Retinal pigment epithelial cell (primary cell): ENCODE measurements around the gene CEP20.

Source experiments
- DNase-seq: peaks from one replicate; pipeline ENCODE4 v3.0.0-alpha.2; 2010; ENCODE audit warnings: low read depth
- H3K4me3 ChIP-seq: 2 replicates; pipeline ENCODE4 v1.5.1; 2011; ENCODE audit warnings: mild to moderate bottlenecking, low read length, control low read depth, moderate library complexity
- TF ChIP-seq, protein P1 (sequence below): conservative IDR thresholded peaks from 2 replicates; pipeline ENCODE4 v1.5.1; 2011; ENCODE audit warnings: low read depth, low read length, control low read depth, inconsistent platforms

CEP20 gene

DNA sequence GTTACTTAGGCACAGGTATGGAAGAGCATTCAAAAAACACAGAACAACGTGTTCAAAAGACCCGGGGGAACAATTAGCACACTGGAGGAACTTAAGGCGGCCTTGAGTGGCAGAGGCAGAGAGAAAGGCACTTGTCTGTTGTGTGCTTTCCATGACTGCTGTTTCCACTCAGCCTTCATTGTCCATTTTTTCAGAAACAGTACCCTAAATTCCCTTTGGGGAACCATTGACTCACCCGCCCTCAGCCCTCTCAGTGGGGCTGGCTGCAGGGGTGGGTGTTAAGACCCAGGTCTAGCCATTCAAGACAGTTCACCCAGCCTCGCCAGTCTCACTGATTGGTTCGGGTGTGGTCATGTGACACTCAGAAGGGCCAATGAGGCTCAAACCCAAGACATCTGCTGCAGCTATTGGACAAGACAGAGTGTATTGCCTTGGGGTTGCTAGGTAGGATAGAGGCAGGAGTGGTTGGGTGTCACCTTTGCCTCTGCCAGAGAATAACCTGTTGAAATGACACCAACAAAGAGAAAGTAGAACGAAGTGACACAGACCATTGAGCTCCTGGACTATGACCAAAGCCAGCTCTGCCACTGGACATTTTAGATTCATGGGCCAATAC lies 19.6 kb upstream of the CEP20 start:
- DNase-seq, result no peak
- TF ChIP-seq, protein P1, sequence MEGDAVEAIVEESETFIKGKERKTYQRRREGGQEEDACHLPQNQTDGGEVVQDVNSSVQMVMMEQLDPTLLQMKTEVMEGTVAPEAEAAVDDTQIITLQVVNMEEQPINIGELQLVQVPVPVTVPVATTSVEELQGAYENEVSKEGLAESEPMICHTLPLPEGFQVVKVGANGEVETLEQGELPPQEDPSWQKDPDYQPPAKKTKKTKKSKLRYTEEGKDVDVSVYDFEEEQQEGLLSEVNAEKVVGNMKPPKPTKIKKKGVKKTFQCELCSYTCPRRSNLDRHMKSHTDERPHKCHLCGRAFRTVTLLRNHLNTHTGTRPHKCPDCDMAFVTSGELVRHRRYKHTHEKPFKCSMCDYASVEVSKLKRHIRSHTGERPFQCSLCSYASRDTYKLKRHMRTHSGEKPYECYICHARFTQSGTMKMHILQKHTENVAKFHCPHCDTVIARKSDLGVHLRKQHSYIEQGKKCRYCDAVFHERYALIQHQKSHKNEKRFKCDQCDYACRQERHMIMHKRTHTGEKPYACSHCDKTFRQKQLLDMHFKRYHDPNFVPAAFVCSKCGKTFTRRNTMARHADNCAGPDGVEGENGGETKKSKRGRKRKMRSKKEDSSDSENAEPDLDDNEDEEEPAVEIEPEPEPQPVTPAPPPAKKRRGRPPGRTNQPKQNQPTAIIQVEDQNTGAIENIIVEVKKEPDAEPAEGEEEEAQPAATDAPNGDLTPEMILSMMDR, result no peak
- H3K4me3 ChIP-seq, result no peak overlapping the region

DNA sequence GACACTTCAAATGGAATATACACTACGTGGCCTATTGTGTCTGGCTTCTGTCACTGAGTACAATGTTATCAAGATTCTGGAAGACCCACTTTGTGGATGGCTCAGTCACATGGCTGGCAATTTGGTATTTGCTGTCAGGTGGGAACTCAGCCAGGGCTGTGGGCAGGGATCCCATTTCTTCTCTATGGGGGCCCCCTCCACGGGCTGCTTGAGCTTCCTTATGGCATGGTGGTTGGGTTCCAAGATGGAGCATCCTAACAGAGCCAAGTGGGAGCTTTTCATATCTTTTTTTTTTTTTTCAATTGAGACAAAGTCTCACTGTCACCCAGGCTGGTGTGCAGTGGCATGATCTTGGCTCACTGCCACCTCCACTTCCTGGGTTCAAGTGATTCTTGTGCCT lies 18.0 kb upstream of the CEP20 start:
- DNase-seq, result no peak
- TF ChIP-seq, protein P1, result no peak
- no peak overlapping the region for H3K4me3 ChIP-seq

DNA sequence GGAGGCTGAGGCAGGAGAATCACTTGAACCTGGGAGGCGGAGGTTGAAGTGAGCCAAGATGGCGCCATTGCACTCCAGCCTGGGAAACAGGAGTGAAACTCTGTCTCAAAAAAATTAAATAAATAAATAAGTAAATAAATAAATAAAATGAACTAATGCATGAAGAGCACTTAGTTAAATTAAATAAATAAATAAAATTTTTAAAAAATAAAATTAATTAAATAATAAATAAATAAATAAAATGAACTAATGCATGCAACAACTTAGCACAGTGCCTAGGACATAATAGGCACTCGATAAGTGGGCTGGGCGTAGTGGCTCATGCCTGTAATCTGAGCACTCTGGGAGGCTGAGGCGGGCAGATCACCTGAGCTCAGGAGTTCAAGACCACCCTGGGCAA lies 15.6 kb upstream of the CEP20 start:
- DNase-seq, result no peak
- no peak overlapping the region for H3K4me3 ChIP-seq
- TF ChIP-seq, protein P1, result no peak

DNA sequence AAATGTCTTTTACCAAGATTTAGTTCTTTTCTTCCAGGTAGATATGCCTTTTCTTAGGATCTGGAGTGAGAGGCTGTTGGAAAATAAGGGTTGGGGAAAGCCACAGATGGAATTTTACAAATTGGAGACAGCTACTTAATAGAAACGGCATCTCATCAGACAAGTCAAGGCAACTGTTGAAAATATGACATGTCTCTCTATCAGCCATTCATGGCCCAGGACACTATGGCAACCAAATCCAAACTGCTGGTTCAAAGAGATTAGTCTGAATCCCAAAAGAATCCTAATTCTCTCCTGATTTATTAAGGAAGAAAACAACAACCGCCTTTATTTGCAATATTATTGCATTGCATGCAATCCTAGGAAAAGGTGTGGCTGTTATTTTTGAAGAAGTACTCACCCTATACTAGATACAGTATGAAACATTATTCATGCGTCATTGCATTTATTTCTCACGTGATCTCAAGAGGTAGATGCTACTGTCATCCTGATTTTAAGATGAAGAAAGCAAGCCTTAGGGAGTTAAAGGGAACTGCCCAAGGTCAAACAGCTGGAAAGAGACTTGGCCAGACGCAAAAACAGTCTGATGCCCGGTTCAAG lies 12.6 kb upstream of the CEP20 start:
- no peak overlapping the region for H3K4me3 ChIP-seq
- TF ChIP-seq, protein P1, result no peak
- no peak for DNase-seq

DNA sequence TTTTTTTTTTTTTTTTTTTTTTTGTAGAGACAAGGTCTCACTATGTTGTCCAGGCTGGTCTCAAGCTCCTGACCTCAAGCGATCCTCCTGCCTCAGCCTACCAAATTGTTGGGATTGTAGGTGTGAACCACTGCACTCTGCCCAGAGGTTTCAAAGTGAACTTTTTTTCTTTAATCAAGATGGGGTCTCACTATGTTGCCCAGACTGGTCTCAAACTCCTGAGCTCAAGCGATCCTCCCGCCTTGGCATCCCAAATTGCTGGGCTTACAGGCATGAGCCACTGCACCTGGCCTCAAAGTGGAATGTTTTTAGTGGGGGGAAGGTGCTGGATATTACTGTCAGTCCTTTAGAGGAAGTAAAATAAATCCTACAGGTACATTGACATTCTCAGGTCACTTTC lies 12.0 kb upstream of the CEP20 start:
- DNase-seq, result no peak
- H3K4me3 ChIP-seq, result no peak overlapping the region
- TF ChIP-seq, protein P1, result no peak

DNA sequence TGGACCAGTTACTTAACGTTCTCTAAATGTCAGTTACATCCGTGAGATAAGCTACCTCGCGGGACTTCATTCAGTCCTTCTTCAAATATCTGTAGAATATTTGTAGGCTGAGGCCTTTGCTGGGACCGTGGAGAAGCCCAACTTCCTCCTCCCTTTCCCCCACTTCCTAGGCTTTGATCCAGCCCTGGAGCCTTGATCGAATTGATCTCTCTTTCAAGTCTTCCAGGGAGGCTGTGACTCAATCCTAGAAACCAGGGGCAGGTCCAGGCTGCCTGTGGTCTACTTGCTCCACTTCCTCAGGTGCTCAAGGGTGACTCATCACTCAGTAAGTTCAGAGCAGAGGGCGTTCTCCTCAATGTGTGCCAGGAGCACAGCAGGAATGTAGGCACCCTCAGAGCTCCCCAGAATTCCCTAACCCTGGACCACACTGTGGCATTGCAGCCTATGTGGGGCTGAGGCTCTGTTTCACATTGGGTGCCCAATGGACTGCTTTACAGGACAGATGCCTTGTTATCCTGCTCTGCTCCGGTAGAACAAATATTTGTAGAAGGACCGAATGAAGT lies 11.2 kb upstream of the CEP20 start:
- TF ChIP-seq, protein P1, result no peak

DNA sequence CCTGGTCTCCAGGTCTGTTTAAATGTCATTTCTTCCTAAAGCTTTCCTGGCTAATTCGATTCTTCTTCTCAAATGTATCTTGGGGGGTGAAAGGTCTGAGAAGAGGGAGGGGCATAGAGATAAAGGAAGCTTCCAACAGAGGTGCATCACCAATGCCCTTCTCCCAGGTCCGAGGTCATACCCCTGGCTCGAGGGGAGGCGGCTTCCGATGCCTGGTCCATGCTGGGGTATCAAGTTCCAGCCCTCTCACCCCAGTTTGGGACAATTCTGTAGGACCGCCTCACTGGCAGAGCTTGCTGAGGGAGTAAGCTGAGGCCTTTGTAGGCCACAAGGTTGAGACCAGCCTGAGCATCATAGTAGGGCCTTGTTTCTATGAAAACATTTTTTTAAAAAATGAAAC lies 10.3 kb upstream of the CEP20 start:
- TF ChIP-seq, protein P1, result no peak
- no peak overlapping the region for H3K4me3 ChIP-seq
- no peak for DNase-seq

More for the DNA sequence above, 11.2 kb upstream of the CEP20 start:
- peak; percentile 76 for DNase-seq
- no peak overlapping the region for H3K4me3 ChIP-seq
